HL-60 (cell line): ENCODE measurements around the gene FOXP1.
"Not testable (repeated sequence)": the region's sequence is repeated elsewhere in the genome, so short reads cannot be mapped to it uniquely, and the experiment has no call there.

ENCODE experiments used
- DNase-seq, 2 experiments: peaks; one replicate each; pipeline ENCODE4 v3.0.0-alpha.2; 2010 to 2020; ENCODE audit warnings: low read depth in 1 of 2, low spot score in 1 of 2
- H3K27ac ChIP-seq: fragments of 250-450 bp; sonication (Bioruptor Pico); replicated peaks from 2 replicates; pipeline ENCODE4 v1.5.1; 2020; ENCODE audit warnings: mild to moderate bottlenecking, moderate library complexity
- H3K27me3 ChIP-seq: fragments of 250-450 bp; sonication (Bioruptor Pico); 2 replicates; pipeline ENCODE4 v1.5.1; 2021; ENCODE audit warnings: mild to moderate bottlenecking, moderate library complexity; ENCODE audit not compliant: insufficient read depth, poor library complexity, severe bottlenecking
- H3K4me3 ChIP-seq: replicated peaks from 2 replicates; pipeline ENCODE4 v1.5.1; 2011; ENCODE audit warnings: mild to moderate bottlenecking, control low read depth, low read length; ENCODE audit not compliant: insufficient read depth
- CTCF ChIP-seq: IDR thresholded peaks from one replicate; pipeline ENCODE4 v1.5.1; 2011; ENCODE audit warnings: low read length, control low read depth, inconsistent platforms; ENCODE audit not compliant: insufficient read depth
- GABPA ChIP-seq: IDR thresholded peaks from 2 replicates; pipeline ENCODE4 v1.6.1; 2012; ENCODE audit warnings: low read depth
- POLR2AphosphoS5 ChIP-seq: IDR thresholded peaks from 2 replicates; pipeline ENCODE4 v1.6.1; 2012; ENCODE audit warnings: low read depth
- SPI1 ChIP-seq: IDR thresholded peaks from 2 replicates; pipeline ENCODE4 v1.6.1; 2012; ENCODE audit warnings: low read depth, mild to moderate bottlenecking, borderline replicate concordance
- TF ChIP-seq, protein P1 (sequence below): IDR thresholded peaks from 2 replicates; pipeline ENCODE4 v1.6.1; 2012; ENCODE audit warnings: low read depth; ENCODE audit not compliant: insufficient replicate concordance

Gene FOXP1

GRCh38 chr3:71025010-71025409, 558.5 kb downstream of the FOXP1 start:
- Histone ChIP-seq H3K27me3 (no peaks in the 10 kb centered on the region), H3K27ac (no peak overlapping the region), H3K4me3 (no peak overlapping the region)
- TF ChIP-seq POLR2AphosphoS5: no peak
- TF ChIP-seq, protein P1, sequence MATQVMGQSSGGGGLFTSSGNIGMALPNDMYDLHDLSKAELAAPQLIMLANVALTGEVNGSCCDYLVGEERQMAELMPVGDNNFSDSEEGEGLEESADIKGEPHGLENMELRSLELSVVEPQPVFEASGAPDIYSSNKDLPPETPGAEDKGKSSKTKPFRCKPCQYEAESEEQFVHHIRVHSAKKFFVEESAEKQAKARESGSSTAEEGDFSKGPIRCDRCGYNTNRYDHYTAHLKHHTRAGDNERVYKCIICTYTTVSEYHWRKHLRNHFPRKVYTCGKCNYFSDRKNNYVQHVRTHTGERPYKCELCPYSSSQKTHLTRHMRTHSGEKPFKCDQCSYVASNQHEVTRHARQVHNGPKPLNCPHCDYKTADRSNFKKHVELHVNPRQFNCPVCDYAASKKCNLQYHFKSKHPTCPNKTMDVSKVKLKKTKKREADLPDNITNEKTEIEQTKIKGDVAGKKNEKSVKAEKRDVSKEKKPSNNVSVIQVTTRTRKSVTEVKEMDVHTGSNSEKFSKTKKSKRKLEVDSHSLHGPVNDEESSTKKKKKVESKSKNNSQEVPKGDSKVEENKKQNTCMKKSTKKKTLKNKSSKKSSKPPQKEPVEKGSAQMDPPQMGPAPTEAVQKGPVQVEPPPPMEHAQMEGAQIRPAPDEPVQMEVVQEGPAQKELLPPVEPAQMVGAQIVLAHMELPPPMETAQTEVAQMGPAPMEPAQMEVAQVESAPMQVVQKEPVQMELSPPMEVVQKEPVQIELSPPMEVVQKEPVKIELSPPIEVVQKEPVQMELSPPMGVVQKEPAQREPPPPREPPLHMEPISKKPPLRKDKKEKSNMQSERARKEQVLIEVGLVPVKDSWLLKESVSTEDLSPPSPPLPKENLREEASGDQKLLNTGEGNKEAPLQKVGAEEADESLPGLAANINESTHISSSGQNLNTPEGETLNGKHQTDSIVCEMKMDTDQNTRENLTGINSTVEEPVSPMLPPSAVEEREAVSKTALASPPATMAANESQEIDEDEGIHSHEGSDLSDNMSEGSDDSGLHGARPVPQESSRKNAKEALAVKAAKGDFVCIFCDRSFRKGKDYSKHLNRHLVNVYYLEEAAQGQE: no peak
- no peak for TF ChIP-seq SPI1
- no peak for TF ChIP-seq GABPA
- no peak for TF ChIP-seq CTCF
- DNase-seq: no peak

DNA sequence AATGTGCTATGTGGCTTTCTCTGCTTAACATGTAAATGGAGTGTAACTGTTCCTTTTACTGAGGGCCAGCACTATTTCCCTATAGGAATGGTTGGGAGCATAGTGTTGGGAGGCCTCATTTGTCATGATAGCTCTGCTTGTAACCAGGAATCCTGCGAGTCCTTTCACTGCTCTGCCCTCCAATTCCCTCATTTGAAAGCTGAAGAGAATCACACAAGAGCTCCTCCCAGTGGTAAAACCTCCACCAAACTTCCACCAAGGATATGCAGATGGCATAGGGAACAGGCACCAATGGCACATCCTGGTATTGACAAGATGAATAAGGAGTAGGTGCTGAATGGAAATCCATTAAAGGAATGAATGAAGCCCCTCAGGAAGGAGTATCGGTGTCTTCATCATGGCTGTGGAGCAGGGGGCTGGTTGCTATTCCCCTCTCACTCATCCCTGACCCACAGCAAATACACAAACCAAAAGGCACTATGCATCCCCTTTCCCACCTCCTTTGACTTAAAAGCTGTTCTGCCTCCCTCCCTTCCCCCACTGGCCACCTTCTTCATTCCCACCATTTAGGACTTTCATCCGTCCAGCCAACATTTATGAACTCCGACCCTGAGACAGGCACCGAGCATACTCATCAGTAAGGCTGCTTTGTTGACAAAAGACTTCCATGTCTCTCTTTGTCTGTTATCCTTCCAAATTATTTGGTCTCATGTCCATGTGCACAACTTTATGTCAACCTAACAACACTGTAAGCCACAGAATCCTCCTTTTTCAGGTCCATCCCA, 560.8 kb downstream of the FOXP1 start:
- no peak for DNase-seq

DNA sequence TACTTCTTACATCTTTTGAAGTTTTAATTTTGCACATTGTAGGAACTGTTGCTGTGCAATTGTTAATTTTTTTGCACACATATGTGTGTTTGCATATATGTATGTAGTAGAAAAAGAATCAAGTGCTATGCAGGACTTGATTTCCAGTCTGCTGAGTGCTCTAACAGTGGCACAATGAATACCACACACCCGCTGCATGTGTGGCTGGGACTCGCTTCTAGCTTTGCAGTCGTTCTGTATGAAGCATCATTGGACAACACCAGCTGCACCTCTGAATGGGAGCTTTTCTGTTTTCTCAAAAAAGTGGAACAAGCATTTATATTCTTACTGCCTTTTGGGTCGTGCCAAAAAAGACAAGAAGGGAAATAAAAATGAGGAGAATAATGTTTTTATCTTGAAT, 564.7 kb downstream of the FOXP1 start:
- Histone ChIP-seq H3K4me3 (no peak overlapping the region), H3K27ac (no peak overlapping the region), H3K27me3 (no peaks in the 10 kb centered on the region)
- no peak for DNase-seq
- TF ChIP-seq POLR2AphosphoS5 (no peak), SPI1 (no peak), GABPA (no peak)

More for the DNA sequence above, 560.8 kb downstream of the FOXP1 start:
- H3K4me3 ChIP-seq: no peak overlapping the region
- TF ChIP-seq, protein P1: no peak
- TF ChIP-seq SPI1 (no peak), POLR2AphosphoS5 (no peak), GABPA (no peak), CTCF (no peak)
- H3K27me3 ChIP-seq: no peaks in the 10 kb centered on the region
- H3K27ac ChIP-seq: no peak overlapping the region

GRCh38 chr3:71016178-71016845, 567.2 kb downstream of the FOXP1 start:
- Histone ChIP-seq H3K27ac (no peak overlapping the region), H3K27me3 (no peaks in the 10 kb centered on the region), H3K4me3 (no peak overlapping the region)
- DNase-seq: no peak
- TF ChIP-seq CTCF (no peak), GABPA (no peak), SPI1 (no peak), POLR2AphosphoS5 (no peak)
- TF ChIP-seq, protein P1: no peak

GRCh38 chr3:71014616-71015015, 568.9 kb downstream of the FOXP1 start:
- not testable (repeated sequence) for DNase-seq, H3K27ac ChIP-seq, H3K4me3 ChIP-seq, H3K27me3 ChIP-seq
